HEK293T (cell line): ENCODE data around the gene NUTF2.

Experiments
- CTCF ChIA-PET: fragments of 350-600 bp; formaldehyde crosslinking; extraction: SDS; loops from one replicate; lab custom pipeline; 2021; ENCODE audit warnings: antibody characterized with exemption, inconsistent platforms; lab: Yijun Ruan, JAX
- POLR2A ChIA-PET: fragments of 350-600 bp; formaldehyde crosslinking; extraction: SDS; loops from one replicate; lab custom pipeline; 2020; ENCODE audit warnings: antibody characterized with exemption, inconsistent platforms; lab: Yijun Ruan, JAX
- DNase-seq: peaks from one replicate; pipeline ENCODE4 v3.0.0; 2012; ENCODE audit warnings: mixed read lengths; ENCODE audit errors: extremely low spot score
- ARNT ChIP-seq: fragments of 450-650 bp; IDR thresholded peaks from 2 replicates; pipeline ENCODE4 v1.6.1; 2017; ENCODE audit warnings: mild to moderate bottlenecking
- BHLHE40 ChIP-seq: fragments of 450-650 bp; IDR thresholded peaks from 2 replicates; pipeline ENCODE4 v1.6.1; 2016; ENCODE audit warnings: mild to moderate bottlenecking, moderate library complexity, borderline replicate concordance
- CTBP1 ChIP-seq: fragments of 450-650 bp; IDR thresholded peaks from 2 replicates; pipeline ENCODE4 v1.6.1; 2016; ENCODE audit warnings: borderline replicate concordance
- ELF4 ChIP-seq: fragments of 450-650 bp; IDR thresholded peaks from 2 replicates; pipeline ENCODE4 v1.6.1; 2017; ENCODE audit warnings: antibody characterized with exemption
- FOXA1 ChIP-seq: fragments of 450-650 bp; IDR thresholded peaks from 2 replicates; pipeline ENCODE4 v1.6.1; 2016; ENCODE audit warnings: mild to moderate bottlenecking
- FOXK2 ChIP-seq: fragments of 450-650 bp; IDR thresholded peaks from 2 replicates; pipeline ENCODE4 v1.6.1; 2016; ENCODE audit warnings: mild to moderate bottlenecking
- FOXM1 ChIP-seq: fragments of 450-650 bp; IDR thresholded peaks from 2 replicates; pipeline ENCODE4 v1.6.1; 2017; ENCODE audit warnings: mild to moderate bottlenecking, borderline replicate concordance
- HDGF ChIP-seq: fragments of 450-650 bp; IDR thresholded peaks from 2 replicates; pipeline ENCODE4 v1.6.1; 2017; ENCODE audit warnings: antibody characterized with exemption, borderline replicate concordance
- L3MBTL2 ChIP-seq: fragments of 450-650 bp; conservative IDR thresholded peaks from 2 replicates; pipeline ENCODE4 v1.6.1; 2016; ENCODE audit warnings: mild to moderate bottlenecking
- LEF1 ChIP-seq: fragments of 450-650 bp; IDR thresholded peaks from 2 replicates; pipeline ENCODE4 v1.6.1; 2017; ENCODE audit warnings: mild to moderate bottlenecking, borderline replicate concordance
- NFRKB ChIP-seq: fragments of 450-650 bp; IDR thresholded peaks from 2 replicates; pipeline ENCODE4 v1.6.1; 2016; ENCODE audit warnings: mild to moderate bottlenecking, moderate library complexity
- SP1 ChIP-seq: fragments of 450-650 bp; IDR thresholded peaks from 2 replicates; pipeline ENCODE4 v1.6.1; 2017
- SUZ12 ChIP-seq: fragments of 450-650 bp; IDR thresholded peaks from 2 replicates; pipeline ENCODE4 v1.6.1; 2016; ENCODE audit warnings: mild to moderate bottlenecking
- TARDBP ChIP-seq: fragments of 450-650 bp; IDR thresholded peaks from 2 replicates; pipeline ENCODE4 v1.6.1; 2016
- ZNF384 ChIP-seq: fragments of 450-650 bp; IDR thresholded peaks from 2 replicates; pipeline ENCODE4 v1.6.1; 2016
- TF ChIP-seq, protein P1 (sequence below): fragments of 450-650 bp; IDR thresholded peaks from 2 replicates; pipeline ENCODE4 v1.6.1; 2016

The NUTF2 gene

DNA sequence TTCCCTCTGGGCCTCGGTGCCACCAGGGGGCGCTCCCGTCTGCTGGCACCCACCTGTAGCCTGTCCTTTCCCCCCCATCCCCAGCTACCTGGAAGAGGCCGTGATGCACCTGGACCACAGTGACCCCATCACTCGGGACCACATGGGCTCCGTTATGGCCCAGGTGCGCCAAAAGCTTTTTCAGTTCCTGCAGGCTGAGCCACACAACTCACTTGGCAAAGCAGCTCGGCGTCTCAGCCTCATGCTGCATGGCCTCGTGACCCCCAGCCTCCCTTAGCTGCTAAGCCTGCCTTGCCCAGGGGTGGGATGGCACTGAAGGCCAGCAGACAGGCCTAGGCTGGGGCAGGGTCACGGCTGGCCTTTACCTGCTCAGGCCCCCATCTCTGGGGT is 37.1 kb downstream of the NUTF2 start:
- ChIA-PET CTCF (interaction anchor here (0.5 to 2.3 kb wide), 19 partner anchors 9 to 282 kb away, joined by 3 to 8 read pairs (median 5); partner anchors contain the start of genes CTRL and EDC4), POLR2A (interaction anchor here (1.4 to 1.7 kb wide), 4 partner anchors 8 to 52 kb away, joined by 3 to 4 read pairs (median 4); no protein-coding TSS in a partner anchor)
- DNase-seq, result peak; percentile 74
- TF ChIP-seq, protein P1, sequence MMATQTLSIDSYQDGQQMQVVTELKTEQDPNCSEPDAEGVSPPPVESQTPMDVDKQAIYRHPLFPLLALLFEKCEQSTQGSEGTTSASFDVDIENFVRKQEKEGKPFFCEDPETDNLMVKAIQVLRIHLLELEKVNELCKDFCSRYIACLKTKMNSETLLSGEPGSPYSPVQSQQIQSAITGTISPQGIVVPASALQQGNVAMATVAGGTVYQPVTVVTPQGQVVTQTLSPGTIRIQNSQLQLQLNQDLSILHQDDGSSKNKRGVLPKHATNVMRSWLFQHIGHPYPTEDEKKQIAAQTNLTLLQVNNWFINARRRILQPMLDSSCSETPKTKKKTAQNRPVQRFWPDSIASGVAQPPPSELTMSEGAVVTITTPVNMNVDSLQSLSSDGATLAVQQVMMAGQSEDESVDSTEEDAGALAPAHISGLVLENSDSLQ, result no peak
- TF ChIP-seq CTBP1, result no peak
- TF ChIP-seq ELF4, result no peak
- no peak for TF ChIP-seq HDGF
- no peak for TF ChIP-seq FOXA1

DNA sequence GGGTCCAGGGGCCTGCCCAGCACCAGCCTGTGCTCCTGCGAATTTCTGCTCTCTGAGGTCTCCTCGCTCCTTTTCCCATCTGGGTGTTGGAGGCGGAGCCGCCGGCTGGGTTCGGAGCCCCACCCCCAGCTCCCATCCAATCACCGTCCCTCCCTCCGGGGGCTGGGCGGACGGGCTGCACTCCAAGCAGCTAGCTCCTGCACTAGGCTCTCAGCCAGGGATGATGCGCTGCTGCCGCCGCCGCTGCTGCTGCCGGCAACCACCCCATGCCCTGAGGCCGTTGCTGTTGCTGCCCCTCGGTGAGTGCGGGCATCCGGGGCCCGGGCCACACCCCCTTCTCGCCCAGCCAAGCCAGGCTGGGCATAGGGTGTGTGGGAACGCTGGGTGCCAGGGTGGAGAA is 38.0 kb downstream of the NUTF2 start, which contains the start of gene NRN1L:
Gene NRN1L (plus strand): TSS at position 202 of the 400 bp plus-strand sequence. CDS start 19 bp downstream, at position 221.
- DNase-seq, result peak; percentile 78
- ChIA-PET POLR2A (interaction anchor here (1.1 to 1.4 kb wide), 3 partner anchors 11 to 12 kb away, joined by 3 to 4 read pairs (median 4); partner anchors contain the start of gene EDC4), CTCF (interaction anchor here (0.6 to 2.3 kb wide), 8 partner anchors 10 to 228 kb away, joined by 3 to 8 read pairs (median 4); partner anchors contain the start of gene EDC4)
- no peak for TF ChIP-seq ELF4
- no peak for TF ChIP-seq HDGF

DNA sequence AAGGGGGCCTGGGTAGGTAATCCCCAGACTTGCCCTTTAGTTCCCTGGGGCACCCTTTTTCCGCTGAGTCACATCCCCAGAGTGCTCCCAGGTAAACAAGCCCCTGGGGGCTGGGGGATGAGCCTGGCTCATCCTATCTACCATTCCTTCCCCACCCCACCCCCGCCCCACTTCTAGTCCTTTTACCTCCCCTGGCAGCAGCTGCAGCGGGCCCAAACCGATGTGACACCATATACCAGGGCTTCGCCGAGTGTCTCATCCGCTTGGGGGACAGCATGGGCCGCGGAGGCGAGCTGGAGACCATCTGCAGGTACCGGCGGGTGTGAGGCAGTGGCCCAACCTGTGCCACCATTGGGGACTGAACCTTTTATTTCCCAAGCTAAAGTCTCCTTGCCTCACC is 38.8 kb downstream of the NUTF2 start:
- ChIA-PET CTCF (interaction anchor here (0.8 kb wide), 1 partner anchor 12 kb away, joined by 3 read pairs; the partner anchor contains the start of gene EDC4), POLR2A (interaction anchor here (0.8 to 1.1 kb wide), 2 partner anchors 12 to 225 kb away, joined by 4 read pairs; partner anchors contain the start of genes ACD, EDC4 and PARD6A)
- TF ChIP-seq FOXA1, result no peak
- no peak for TF ChIP-seq LEF1
- TF ChIP-seq ELF4, result no peak
- TF ChIP-seq BHLHE40, result no peak
- no peak for TF ChIP-seq SP1
- TF ChIP-seq ARNT, result no peak
- no peak for TF ChIP-seq L3MBTL2
- no peak for DNase-seq

DNA sequence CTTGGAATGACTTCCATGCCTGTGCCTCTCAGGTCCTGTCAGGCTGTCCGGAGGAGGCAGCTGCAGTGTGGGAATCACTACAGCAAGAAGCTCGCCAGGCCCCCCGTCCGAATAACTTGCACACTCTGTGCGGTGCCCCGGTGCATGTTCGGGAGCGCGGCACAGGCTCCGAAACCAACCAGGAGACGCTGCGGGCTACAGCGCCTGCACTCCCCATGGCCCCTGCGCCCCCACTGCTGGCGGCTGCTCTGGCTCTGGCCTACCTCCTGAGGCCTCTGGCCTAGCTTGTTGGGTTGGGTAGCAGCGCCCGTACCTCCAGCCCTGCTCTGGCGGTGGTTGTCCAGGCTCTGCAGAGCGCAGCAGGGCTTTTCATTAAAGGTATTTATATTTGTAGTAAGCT is 39.2 kb downstream of the NUTF2 start:
- POLR2A ChIA-PET, result interaction anchor here (0.8 to 1.2 kb wide), 4 partner anchors 11 to 226 kb away, joined by 3 to 4 read pairs (median 4); partner anchors contain the start of genes ACD, DDX28, DUS2 and EDC4
- TF ChIP-seq ELF4 (no peak), HDGF (no peak), CTBP1 (no peak), FOXK2 (no peak), ZNF384 (no peak), FOXA1 (no peak), LEF1 (no peak), BHLHE40 (no peak), ARNT (no peak)

DNA sequence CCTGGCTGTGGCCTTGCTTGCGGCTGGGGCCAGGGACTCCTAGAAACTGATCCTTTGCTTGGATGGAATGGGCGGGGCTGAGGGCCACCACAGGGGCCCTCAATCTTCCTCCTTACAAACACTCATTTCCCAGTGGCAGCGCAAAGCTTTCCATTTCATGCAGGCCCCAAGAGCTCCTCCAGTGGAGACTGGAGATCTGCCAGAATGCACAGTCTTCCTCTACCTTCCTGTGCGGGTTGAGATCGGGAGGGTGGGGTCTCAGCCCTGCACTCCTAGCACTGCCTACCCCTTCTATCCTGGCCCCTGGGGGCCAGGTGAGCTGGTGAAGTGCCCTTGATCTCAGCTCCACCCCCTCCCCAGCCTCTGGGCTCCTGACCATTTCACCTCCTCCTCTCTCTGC is 39.7 kb downstream of the NUTF2 start:
- DNase-seq, result no peak
- POLR2A ChIA-PET, result interaction anchor here (0.8 to 1.2 kb wide), 3 partner anchors 11 to 226 kb away, joined by 3 to 4 read pairs (median 3); partner anchors contain the start of genes ACD, DDX28, DUS2 and PARD6A
- no peak for TF ChIP-seq CTBP1
- no peak for TF ChIP-seq ZNF384
- no peak for TF ChIP-seq ARNT
- no peak for TF ChIP-seq LEF1
- TF ChIP-seq ELF4, result no peak
- TF ChIP-seq HDGF, result no peak
- TF ChIP-seq FOXA1, result no peak
- no peak for TF ChIP-seq FOXK2
- TF ChIP-seq SP1, result no peak
- no peak for TF ChIP-seq TARDBP
- no peak for TF ChIP-seq L3MBTL2
- TF ChIP-seq SUZ12, result no peak
- TF ChIP-seq BHLHE40, result no peak
- TF ChIP-seq FOXM1, result no peak
- TF ChIP-seq, protein P1, result no peak
- no peak for TF ChIP-seq NFRKB
- CTCF ChIA-PET, result interaction anchor here (0.8 kb wide), 1 partner anchor 13 kb away, joined by 3 read pairs; the partner anchor contains the start of gene EDC4

More for the DNA sequence above, 39.2 kb downstream of the NUTF2 start:
- DNase-seq, result no peak
- CTCF ChIA-PET, result interaction anchor here (0.8 kb wide), 1 partner anchor 13 kb away, joined by 3 read pairs; the partner anchor contains the start of gene EDC4

DNA sequence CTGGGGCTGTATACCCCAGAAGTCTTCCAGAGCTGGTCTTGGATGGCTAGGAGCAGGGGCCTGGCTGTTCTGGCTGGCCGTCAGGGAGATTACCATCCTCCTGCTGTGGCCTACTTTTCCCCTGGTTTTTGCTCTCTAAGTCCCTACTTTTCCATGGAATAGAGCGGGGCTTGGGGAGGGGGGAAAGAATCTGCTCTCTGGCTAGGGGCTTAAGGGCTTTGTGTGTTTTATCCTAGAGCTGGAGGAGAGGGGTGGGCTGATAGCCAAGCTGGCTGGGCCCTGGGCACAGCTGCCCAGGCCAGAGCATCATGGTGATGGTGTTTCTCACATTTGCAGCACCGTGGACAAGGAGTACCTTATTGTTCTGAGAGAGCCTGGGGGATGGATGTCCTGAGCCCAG is 41.6 kb downstream of the NUTF2 start:
- POLR2A ChIA-PET, result interaction anchor here (0.9 kb wide), 1 partner anchor 10 kb away, joined by 3 read pairs; no protein-coding TSS in a partner anchor
- CTCF ChIA-PET, result interaction anchor here (0.6 kb wide), 1 partner anchor 72 kb away, joined by 3 read pairs; no protein-coding TSS in a partner anchor
- TF ChIP-seq ZNF384, result no peak
- no peak for TF ChIP-seq LEF1
- TF ChIP-seq ELF4, result no peak
- no peak for TF ChIP-seq FOXK2
- no peak for TF ChIP-seq FOXM1
- no peak for DNase-seq

DNA sequence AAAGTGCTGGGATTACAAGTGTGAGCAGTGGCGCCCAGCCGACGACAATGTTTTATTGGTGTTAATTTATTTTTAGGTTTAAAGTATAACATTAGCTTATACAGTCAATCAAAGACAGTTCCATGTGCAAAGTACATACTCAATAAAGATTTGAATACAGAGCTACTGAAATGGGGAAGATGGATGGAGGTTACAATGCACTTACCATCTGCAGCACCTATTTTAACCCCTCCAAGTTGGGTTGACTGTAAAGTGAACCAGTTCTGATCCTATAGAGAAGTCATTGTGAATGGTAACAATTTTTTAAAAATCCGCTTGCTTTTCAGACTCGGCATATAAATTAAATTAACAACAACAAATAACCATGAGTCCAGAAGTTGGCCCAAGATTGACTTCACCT is 45.6 kb downstream of the NUTF2 start:
- CTCF ChIA-PET, result no interaction called here
- no peak for DNase-seq
- POLR2A ChIA-PET, result interaction anchor here (0.8 to 1.6 kb wide), 7 partner anchors 9 to 359 kb away, joined by 3 to 6 read pairs (median 4); no protein-coding TSS in a partner anchor
- no peak for TF ChIP-seq SUZ12
- no peak for TF ChIP-seq FOXA1
- no peak for TF ChIP-seq HDGF
- TF ChIP-seq BHLHE40, result no peak
- no peak; the same call in 1 of the 2 replicates for TF ChIP-seq L3MBTL2
- no peak for TF ChIP-seq NFRKB
- no peak for TF ChIP-seq ZNF384
- no peak for TF ChIP-seq LEF1
- TF ChIP-seq ARNT, result no peak
- TF ChIP-seq FOXM1, result no peak
- TF ChIP-seq, protein P1, result no peak
- TF ChIP-seq TARDBP, result no peak
- TF ChIP-seq ELF4, result no peak
- TF ChIP-seq CTBP1, result no peak
- no peak for TF ChIP-seq SP1
